Measurements from ENCODE around the gene APOO. TPM values are rescaled to one million over a fixed set of nuclear protein-coding genes. Genes with fewer than 3 reads are reported as not detected.
"Not testable (repeated sequence)": the region's sequence is repeated elsewhere in the genome, so short reads cannot be mapped to it uniquely, and the experiment has no call there.

APOO gene
- total RNA-seq, 1 donor from 2014 or later = 8.6 TPM

GRCh38 chrX:23870041-23870440, 37.7 kb downstream of the APOO start:
- no peak for TF ChIP-seq POLR2A (IDR thresholded peaks at IDR 0.05)
- TF ChIP-seq CTCF (IDR thresholded peaks at IDR 0.05) = no peak
- TF ChIP-seq POLR2AphosphoS5 (IDR thresholded peaks at IDR 0.05; ENCODE audit: insufficient read depth in 1 of 2, low read depth in 1 of 2) = no peak
- H3K27me3 ChIP-seq = no peaks in the 10 kb centered on the region
- no peaks in the 10 kb centered on the region for H3K36me3 ChIP-seq
- no peaks in the 10 kb centered on the region for H3K4me1 ChIP-seq
- no peak for DNase-seq (ENCODE audit: extremely low spot score in 2 of 2)
- no peaks in the 10 kb centered on the region for H3K9me3 ChIP-seq
- intact Hi-C loops (cut with DNase I) = no loop called here
- H3K4me3 ChIP-seq = no peak overlapping the region
- no peak overlapping the region for H3K27ac ChIP-seq

GRCh38 chrX:23864742-23865326, 42.9 kb downstream of the APOO start:
- Histone ChIP-seq H3K4me1 (no peaks in the 10 kb centered on the region), H3K4me3 (no peak overlapping the region), H3K9me3 (no peaks in the 10 kb centered on the region), H3K27ac (no peak overlapping the region), H3K27me3 (no peaks in the 10 kb centered on the region), H3K36me3 (no peaks in the 10 kb centered on the region)
- intact Hi-C loops (cut with DNase I) = no loop called here
- DNase-seq (ENCODE audit: extremely low spot score in 2 of 2) = no peak
- TF ChIP-seq CTCF (IDR thresholded peaks at IDR 0.05) (no peak), POLR2AphosphoS5 (IDR thresholded peaks at IDR 0.05; ENCODE audit: insufficient read depth in 1 of 2, low read depth in 1 of 2) (no peak), POLR2A (IDR thresholded peaks at IDR 0.05) (no peak)

- H3K27ac ChIP-seq; H3K4me3 ChIP-seq; H3K27me3 ChIP-seq; H3K9me3 ChIP-seq; DNase-seq (ENCODE audit: extremely low spot score in 2 of 2); intact Hi-C loops (cut with DNase I); H3K36me3 ChIP-seq; H3K4me1 ChIP-seq: not testable (repeated sequence)
These were observed 45.8 kb downstream of the APOO start for GRCh38 chrX:23861952-23862351.

- DNase-seq (ENCODE audit: extremely low spot score in 2 of 2) = no peak
- H3K9me3 ChIP-seq = no peaks in the 10 kb centered on the region
- no peak for TF ChIP-seq CTCF (IDR thresholded peaks at IDR 0.05)
- no peak for TF ChIP-seq POLR2AphosphoS5 (IDR thresholded peaks at IDR 0.05; ENCODE audit: insufficient read depth in 1 of 2, low read depth in 1 of 2)
- H3K4me1 ChIP-seq = no peaks in the 10 kb centered on the region
- no peak overlapping the region for H3K27ac ChIP-seq
- no peak overlapping the region for H3K4me3 ChIP-seq
- intact Hi-C loops (cut with DNase I) = no loop called here
- no peaks in the 10 kb centered on the region for H3K36me3 ChIP-seq
- no peaks in the 10 kb centered on the region for H3K27me3 ChIP-seq
These were observed 46.4 kb downstream of the APOO start for GRCh38 chrX:23861215-23861896.

- H3K4me3 ChIP-seq; H3K36me3 ChIP-seq; H3K27me3 ChIP-seq; DNase-seq (ENCODE audit: extremely low spot score in 2 of 2); H3K9me3 ChIP-seq; intact Hi-C loops (cut with DNase I); H3K4me1 ChIP-seq; H3K27ac ChIP-seq: not testable (repeated sequence)
These were observed 48.5 kb downstream of the APOO start for GRCh38 chrX:23859238-23859637.

GRCh38 chrX:23857935-23858334, 49.8 kb downstream of the APOO start:
- DNase-seq (ENCODE audit: extremely low spot score in 2 of 2) = no peak
- TF ChIP-seq CTCF (IDR thresholded peaks at IDR 0.05) (no peak), POLR2AphosphoS5 (IDR thresholded peaks at IDR 0.05; ENCODE audit: insufficient read depth in 1 of 2, low read depth in 1 of 2) (no peak), POLR2A (IDR thresholded peaks at IDR 0.05) (no peak)
- Histone ChIP-seq H3K4me3 (no peak overlapping the region), H3K27ac (no peak overlapping the region), H3K4me1 (no peaks in the 10 kb centered on the region), H3K9me3 (no peaks in the 10 kb centered on the region), H3K36me3 (no peaks in the 10 kb centered on the region), H3K27me3 (no peaks in the 10 kb centered on the region)
- intact Hi-C loops (cut with DNase I) = no loop called here

Data from vagina (tissue), 2 donors.